Transverse colon (tissue), 4 donors: Measurements from ENCODE around the gene DUSP9. TPM values are rescaled to one million over a fixed set of nuclear protein-coding genes. Genes with fewer than 3 reads are reported as not detected.

ENCODE experiments used
- DNase-seq: peaks from one replicate; pipeline ENCODE4 v3.0.0-alpha.2; 2019
- H3K27ac ChIP-seq, 4 donors: fragments of 200-600 bp; sonication (generic); 2 replicates each; pipeline ENCODE4 v1.5.1; 2016 to 2018; ENCODE audit warnings: inconsistent platforms in 4 of 4
- H3K27me3 ChIP-seq: fragments of 200-600 bp; sonication (generic); 2 replicates; pipeline ENCODE4 v1.5.1; 2017; ENCODE audit warnings: inconsistent platforms
- H3K36me3 ChIP-seq, 4 donors: fragments of 200-600 bp; sonication (generic); 2 replicates each; pipeline ENCODE4 v1.5.1; 2017 to 2019; ENCODE audit warnings: inconsistent platforms in 4 of 4
- H3K4me1 ChIP-seq, 4 donors: fragments of 200-600 bp; sonication (generic); 2 replicates each; pipeline ENCODE4 v1.5.1; 2017 to 2020; ENCODE audit warnings: inconsistent platforms in 4 of 4
- H3K4me3 ChIP-seq, 4 donors: fragments of 200-600 bp; sonication (generic); 1 replicate in 1 of 4; 2 replicates in 3 of 4; pipeline versions ENCODE4 v1.5.1 to v1.6.1; 2017 to 2019; ENCODE audit warnings: inconsistent platforms in 4 of 4
- H3K9me3 ChIP-seq, 2 donors: fragments of 200-600 bp; sonication (generic); 2 replicates each; pipeline ENCODE4 v1.5.1; 2017 to 2019; ENCODE audit warnings: inconsistent platforms in 2 of 2
- EP300 ChIP-seq: sonication (generic); formaldehyde crosslinking; IDR thresholded peaks from one replicate; pipeline ENCODE4 v1.6.1; 2017; ENCODE audit warnings: antibody characterized with exemption, low read depth
- POLR2A ChIP-seq: fragments of 450-650 bp; IDR thresholded peaks from one replicate; pipeline ENCODE4 v1.6.1; 2016; ENCODE audit warnings: antibody characterized with exemption, mild to moderate bottlenecking, moderate library complexity
- POLR2AphosphoS5 ChIP-seq, 3 donors: sonication (generic); formaldehyde crosslinking; IDR thresholded peaks; one replicate each; pipeline ENCODE4 v1.6.1; 2016; ENCODE audit warnings: antibody characterized with exemption in 3 of 3
- WGBS, 2 donors: methylation state at CpG; one replicate each; pipeline ENCODE4 v1.1.5; 2018; ENCODE audit warnings: low coverage in 1 of 2; 5-methylcytosine and 5-hydroxymethylcytosine counted together
- in situ Hi-C, 4 donors: fragments of 200-750 bp; cut with MboI; loops; one replicate each; pipeline versions ENCODE4 v1.15.0 to v1.15.1; 2017; ENCODE audit warnings: low sequenced_read_pairs in 3 of 4, low pct_ligation_motif_present in 1 of 4, low pct_unique_long_range_greater_than_20kb in 1 of 4
- intact Hi-C: fragments of 100-400 bp; cut with DNase I; formaldehyde crosslinking; loops from one replicate; pipeline ENCODE4 v1.15.1; 2023; ENCODE audit warnings: low total_unique reads
- total RNA-seq, 4 donors: library from RNA; depleted of rRNA; stranded (reverse); fragments of >200 nt; gene quantifications; one replicate each; pipeline ENCODE4 v1.1.0, GENCODE V29; 2016
- TF ChIP-seq, protein P1 (sequence below), 5 experiments: fragments of 200-600 bp in 3 of 5; fragments of 450-650 bp in 2 of 5; sonication (generic) in 3 of 5; IDR thresholded peaks; 1 replicate in 2 of 5; 2 replicates in 3 of 5; pipeline ENCODE4 v1.5.1; 2016 to 2017; ENCODE audit warnings: antibody characterized with exemption in 5 of 5, inconsistent platforms in 3 of 5, mild to moderate bottlenecking in 2 of 5, moderate library complexity in 1 of 5

DUSP9 gene
- total RNA-seq, 4 donors from 2014 or later: not detected

GRCh38 chrX:153635788-153636668 lies 11.0 kb upstream of the DUSP9 start:
- no peak for DNase-seq
- Histone ChIP-seq H3K4me3 (no peak overlapping the region), H3K9me3 (no peaks in the 10 kb centered on the region), H3K27ac (no peak overlapping the region), H3K27me3 (peaks cover 5% of the 10 kb centered on the region), H3K4me1 (no peaks in the 10 kb centered on the region), H3K36me3 (no peaks in the 10 kb centered on the region)
- TF ChIP-seq, protein P1, sequence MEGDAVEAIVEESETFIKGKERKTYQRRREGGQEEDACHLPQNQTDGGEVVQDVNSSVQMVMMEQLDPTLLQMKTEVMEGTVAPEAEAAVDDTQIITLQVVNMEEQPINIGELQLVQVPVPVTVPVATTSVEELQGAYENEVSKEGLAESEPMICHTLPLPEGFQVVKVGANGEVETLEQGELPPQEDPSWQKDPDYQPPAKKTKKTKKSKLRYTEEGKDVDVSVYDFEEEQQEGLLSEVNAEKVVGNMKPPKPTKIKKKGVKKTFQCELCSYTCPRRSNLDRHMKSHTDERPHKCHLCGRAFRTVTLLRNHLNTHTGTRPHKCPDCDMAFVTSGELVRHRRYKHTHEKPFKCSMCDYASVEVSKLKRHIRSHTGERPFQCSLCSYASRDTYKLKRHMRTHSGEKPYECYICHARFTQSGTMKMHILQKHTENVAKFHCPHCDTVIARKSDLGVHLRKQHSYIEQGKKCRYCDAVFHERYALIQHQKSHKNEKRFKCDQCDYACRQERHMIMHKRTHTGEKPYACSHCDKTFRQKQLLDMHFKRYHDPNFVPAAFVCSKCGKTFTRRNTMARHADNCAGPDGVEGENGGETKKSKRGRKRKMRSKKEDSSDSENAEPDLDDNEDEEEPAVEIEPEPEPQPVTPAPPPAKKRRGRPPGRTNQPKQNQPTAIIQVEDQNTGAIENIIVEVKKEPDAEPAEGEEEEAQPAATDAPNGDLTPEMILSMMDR (IDR thresholded peaks at IDR 0.05): peak in 1 of 5 experiments; percentile 13
- TF ChIP-seq EP300 (no peak), POLR2AphosphoS5 (IDR thresholded peaks at IDR 0.05) (no peak), POLR2A (no peak)
- in situ Hi-C loops (no loop called here), intact Hi-C loops (no loop called here)
- 74% methylated on average over 17 of the region's 21 CpGs; no CpG with 5 or more reads in 1 of the 2 donors for WGBS, 2 donors

DNA sequence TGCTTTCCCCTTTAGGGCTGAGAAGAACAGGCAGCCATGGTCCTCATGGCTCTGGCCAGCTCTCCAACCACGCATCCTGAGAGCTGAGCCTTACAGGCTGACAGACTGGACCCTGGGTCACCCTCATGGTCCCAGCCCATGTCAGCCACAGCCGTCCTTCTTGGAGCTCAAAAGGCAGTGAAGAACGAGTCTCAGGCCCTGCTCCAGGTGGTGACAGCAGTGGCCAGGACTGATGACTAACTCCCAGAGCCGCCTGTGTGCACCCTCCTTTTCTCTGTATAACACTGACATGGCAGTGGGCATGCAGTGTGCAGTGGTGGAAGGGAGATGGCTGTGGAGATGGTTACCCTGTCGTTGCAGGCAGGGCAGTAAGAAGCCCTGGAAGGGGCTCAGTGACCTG lies 10.3 kb upstream of the DUSP9 start:
- peaks cover 12% of the 10 kb centered on the region for H3K27me3 ChIP-seq

DNA sequence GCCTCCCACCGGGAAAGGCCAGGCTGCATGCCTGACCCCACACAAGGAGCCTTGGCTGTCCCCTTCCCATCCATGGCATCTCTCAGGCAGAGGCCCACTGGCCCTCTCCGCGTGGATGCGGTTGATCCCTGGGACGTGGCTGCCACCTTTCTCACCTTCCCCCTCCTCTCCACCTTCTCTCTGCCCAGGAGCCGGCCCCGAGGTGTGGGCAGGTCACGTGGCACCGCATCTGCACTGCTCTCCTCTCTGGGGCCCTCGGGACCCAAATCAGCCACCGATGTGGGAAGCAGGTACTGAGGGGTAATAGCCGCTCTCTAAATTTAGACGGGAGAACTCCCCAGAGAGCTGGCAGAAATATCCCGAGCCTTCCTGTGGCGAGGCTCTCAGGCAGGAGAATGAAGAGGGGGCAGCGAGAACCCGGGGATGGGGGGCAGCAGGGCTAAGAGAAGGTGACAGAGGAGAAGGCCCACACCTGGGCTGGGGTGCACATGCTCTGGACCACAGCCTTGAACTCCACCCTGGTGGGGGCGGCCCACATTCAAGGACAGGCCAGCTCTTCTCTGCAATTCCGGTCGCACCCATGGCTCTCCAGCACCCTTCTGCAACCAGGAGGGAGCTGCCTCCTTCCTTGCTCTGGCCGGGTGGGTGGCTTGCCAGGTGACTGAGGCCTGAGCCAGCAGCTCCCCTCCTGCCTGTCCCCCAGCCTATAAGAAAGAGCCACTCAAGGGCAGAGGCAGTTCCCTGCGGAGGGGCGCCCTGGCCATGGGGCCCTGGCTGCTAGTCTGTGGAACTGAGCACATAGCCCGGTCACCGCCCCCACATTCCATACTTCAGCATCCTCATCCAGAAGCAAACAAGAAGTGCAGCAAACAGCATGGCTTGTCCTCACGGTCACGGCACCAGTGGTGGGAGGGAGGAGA lies 9.6 kb upstream of the DUSP9 start:
- Histone ChIP-seq H3K27ac (no peak overlapping the region), H3K9me3 (no peaks in the 10 kb centered on the region), H3K4me3 (no peak overlapping the region), H3K36me3 (no peaks in the 10 kb centered on the region), H3K4me1 (peaks cover 0 to 7% (median 2%) of the 10 kb centered on the region in 4 donors), H3K27me3 (peaks cover 18% of the 10 kb centered on the region)
- TF ChIP-seq POLR2A (no peak), POLR2AphosphoS5 (IDR thresholded peaks at IDR 0.05) (no peak), EP300 (no peak)
- TF ChIP-seq, protein P1 (IDR thresholded peaks at IDR 0.05): no peak
- in situ Hi-C loops (no loop called here), intact Hi-C loops (no loop called here)
- DNase-seq: no peak
- WGBS, 2 donors: 83% methylated on average over 23 of the region's 27 CpGs; no CpG with 5 or more reads in 1 of the 2 donors

More for the DNA sequence above, 10.3 kb upstream of the DUSP9 start:
- TF ChIP-seq POLR2AphosphoS5 (IDR thresholded peaks at IDR 0.05) (no peak), EP300 (no peak), POLR2A (no peak)
- TF ChIP-seq, protein P1 (IDR thresholded peaks at IDR 0.05): no peak
- 70% methylated on average over 5 of the region's 5 CpGs; no CpG with 5 or more reads in 1 of the 2 donors for WGBS, 2 donors
- intact Hi-C loops (no loop called here), in situ Hi-C loops (no loop called here)
- Histone ChIP-seq H3K9me3 (no peaks in the 10 kb centered on the region), H3K4me3 (no peak overlapping the region), H3K27ac (no peak overlapping the region), H3K36me3 (no peaks in the 10 kb centered on the region), H3K4me1 (peaks cover 0 to under 1% (median 0%) of the 10 kb centered on the region in 4 donors)
- DNase-seq: no peak

GRCh38 chrX:153638041-153638371 lies 9.0 kb upstream of the DUSP9 start:
- in situ Hi-C loops (no loop called here), intact Hi-C loops (no loop called here)
- Histone ChIP-seq H3K27me3 (peaks cover 25% of the 10 kb centered on the region), H3K9me3 (no peaks in the 10 kb centered on the region), H3K27ac (no peak overlapping the region), H3K4me1 (peaks cover 0 to 7% (median 2%) of the 10 kb centered on the region in 4 donors), H3K36me3 (no peaks in the 10 kb centered on the region), H3K4me3 (no peak overlapping the region)
- DNase-seq: no peak
- WGBS, 2 donors: no CpG with 5 or more reads among the region's 6 CpGs
- TF ChIP-seq EP300 (no peak), POLR2AphosphoS5 (IDR thresholded peaks at IDR 0.05) (no peak), POLR2A (no peak)
- TF ChIP-seq, protein P1 (IDR thresholded peaks at IDR 0.05): no peak
